HepG2 (cell line): Measurements from ENCODE around the gene ANKLE1. TPM values are rescaled to one million over a fixed set of nuclear protein-coding genes. Genes with fewer than 3 reads are reported as not detected.

Experiments used
- ARNT ChIP-seq: fragments of 450-650 bp; IDR thresholded peaks from 2 replicates; pipeline ENCODE4 v1.6.1; 2017
- BRF2 ChIP-seq: sonication (generic); formaldehyde crosslinking; IDR thresholded peaks from 2 replicates; pipeline ENCODE4 v1.8.1; 2022; ENCODE audit warnings: mild to moderate bottlenecking, missing genetic modification reagents
- EHMT2 ChIP-seq: fragments of 200-600 bp; sonication (generic); IDR thresholded peaks from 2 replicates; pipeline ENCODE4 v1.7.0; 2017; ENCODE audit warnings: antibody characterized with exemption, low read depth, low read length, borderline replicate concordance
- IKZF1 ChIP-seq: fragments of 450-650 bp; IDR thresholded peaks from 2 replicates; pipeline ENCODE4 v1.7.1; 2016
- KAT2B ChIP-seq: fragments of 150-350 bp; IDR thresholded peaks from 2 replicates; pipeline ENCODE4 v1.6.1; 2014; ENCODE audit warnings: low read depth, low read length, borderline replicate concordance
- KDM6A ChIP-seq: IDR thresholded peaks from 2 replicates; pipeline ENCODE4 v1.6.1; 2016; ENCODE audit warnings: low read depth
- MIER3 ChIP-seq: IDR thresholded peaks from 2 replicates; pipeline ENCODE4 v1.6.1; 2016; ENCODE audit warnings: missing compliant biosample characterization, borderline replicate concordance
- SNAPC5 ChIP-seq: sonication (generic); formaldehyde crosslinking; IDR thresholded peaks from 2 replicates; pipeline ENCODE4 v1.8.1; 2023; ENCODE audit warnings: mild to moderate bottlenecking, missing genetic modification reagents, borderline replicate concordance
- ZBTB34 ChIP-seq: sonication (generic); formaldehyde crosslinking; IDR thresholded peaks from 2 replicates; pipeline ENCODE4 v1.8.0; 2022; ENCODE audit warnings: mild to moderate bottlenecking, missing genetic modification reagents
- ZNF460 ChIP-seq: sonication (generic); formaldehyde crosslinking; IDR thresholded peaks from 2 replicates; pipeline ENCODE4 v1.5.1; 2020; ENCODE audit warnings: missing genetic modification reagents, mild to moderate bottlenecking, borderline replicate concordance
- ZNF468 ChIP-seq: sonication (generic); formaldehyde crosslinking; IDR thresholded peaks from 2 replicates; pipeline ENCODE4 v1.8.0; 2022; ENCODE audit warnings: mild to moderate bottlenecking, moderate library complexity, missing genetic modification reagents
- ZNF768 ChIP-seq: sonication (generic); formaldehyde crosslinking; IDR thresholded peaks from 2 replicates; pipeline ENCODE4 v1.4.0; 2020; ENCODE audit warnings: missing genetic modification reagents
- ZNF773 ChIP-seq: sonication (generic); formaldehyde crosslinking; IDR thresholded peaks from 2 replicates; pipeline ENCODE4 v1.4.0; 2020; ENCODE audit warnings: missing genetic modification reagents, borderline replicate concordance
- ZNF775 ChIP-seq: sonication (generic); formaldehyde crosslinking; IDR thresholded peaks from 2 replicates; pipeline ENCODE4 v1.4.0; 2020; ENCODE audit warnings: missing genetic modification reagents, mild to moderate bottlenecking, moderate library complexity, borderline replicate concordance
- ZSCAN9 ChIP-seq: IDR thresholded peaks from 2 replicates; pipeline ENCODE4 v1.6.1; 2016; ENCODE audit warnings: borderline replicate concordance
- polyA plus RNA-seq, 8 experiments: library from polyadenylated mRNA; depleted of rRNA in 3 of 8; stranded (reverse) in 7 of 8; unstranded in 1 of 8; fragments of >200 nt; fragmentation: Illumina TruSeq in 4 of 8; extraction: Trizol in 4 of 8; gene quantifications; 2 replicates each; pipeline versions ENCODE4 v1.2.1 to v1.2.3, GENCODE V29; 2011 to 2016; ENCODE audit warnings: low read depth in 4 of 8, missing spikeins in 1 of 8, mixed read lengths in 1 of 8; ENCODE audit not compliant: insufficient read depth in 1 of 8
- total RNA-seq, 5 experiments: library from RNA; depleted of rRNA; stranded (reverse); fragments of >200 nt; fragmentation: Illumina TruSeq; extraction: Trizol; gene quantifications; 2 replicates each; pipeline ENCODE4 v1.2.3, GENCODE V29; 2016; ENCODE audit warnings: low read depth in 1 of 5
- TF ChIP-seq, protein P1 (sequence below): fragments of 450-650 bp; IDR thresholded peaks from 2 replicates; pipeline ENCODE4 v1.6.1; 2017
- TF ChIP-seq, protein P2 (sequence below): sonication (generic); formaldehyde crosslinking; IDR thresholded peaks from 2 replicates; pipeline ENCODE4 v1.9.0; 2021; ENCODE audit warnings: mild to moderate bottlenecking, missing genetic modification reagents
- TF ChIP-seq, protein P3 (sequence below): sonication (generic); formaldehyde crosslinking; IDR thresholded peaks from 2 replicates; pipeline ENCODE4 v1.8.0; 2023; ENCODE audit warnings: mild to moderate bottlenecking, missing genetic modification reagents

Gene ANKLE1
- total and polyA plus RNA-seq, 2 of the 13 experiments (the other 11 are each of a cell fraction or from before 2014, with no cell fraction given), result 0.69 to 1.5 TPM

DNA sequence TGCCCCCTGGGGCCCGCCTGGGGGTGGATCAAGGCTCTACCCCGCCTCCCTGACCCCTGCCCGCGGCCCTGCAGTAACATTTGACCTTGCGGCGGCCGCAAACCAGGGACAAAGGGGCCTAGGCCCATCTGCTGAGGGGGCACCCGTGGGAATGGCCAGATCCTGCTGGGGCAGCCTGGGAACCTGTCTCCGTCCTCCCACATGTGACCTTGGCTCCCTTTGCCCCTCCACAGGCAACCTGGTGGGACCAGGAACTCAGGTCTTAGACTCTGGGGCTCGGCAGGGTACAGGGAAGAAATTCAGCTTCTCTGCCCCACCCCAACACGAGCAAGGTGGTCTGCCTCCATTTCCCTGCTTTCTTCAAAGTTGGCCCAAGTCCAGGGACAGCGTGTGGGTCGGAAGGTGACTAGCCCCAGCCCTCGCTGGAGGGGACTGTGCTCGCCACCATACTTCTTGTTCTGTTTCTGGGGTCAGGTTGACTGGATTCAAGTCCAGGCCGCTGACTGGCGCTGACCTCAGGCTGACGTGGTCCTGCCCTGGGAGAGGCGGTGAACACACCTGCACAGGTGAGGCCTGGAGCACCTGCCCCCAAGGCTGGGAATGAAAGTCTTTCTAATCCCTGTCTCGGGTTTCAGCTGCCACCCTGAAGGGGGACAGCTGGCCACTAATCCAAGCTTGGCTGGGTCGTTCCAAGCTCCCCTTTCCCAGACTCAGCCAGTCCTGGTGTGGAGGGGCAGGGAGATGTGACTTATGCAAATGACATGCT, 33.5 kb upstream of the ANKLE1 start (continued):
- TF ChIP-seq BRF2 (CRISPR knock-in tag) (0 out of 2 replicates have a peak, but pooled peaks have one; percentile 35), ZSCAN9 (CRISPR knock-in tag) (peak; percentile 59; the same call in 1 of the 2 replicates), ZNF768 (CRISPR knock-in tag) (peak; percentile 41; the same call in 1 of the 2 replicates), ZNF773 (no peak), KAT2B (no peak), KDM6A (peak; percentile 98), ZNF468 (no peak), ZBTB34 (0 out of 2 replicates have a peak, but pooled peaks have one; percentile 39), SNAPC5 (CRISPR knock-in tag) (no peak), EHMT2 (no peak), ARNT (no peak), ZNF775 (CRISPR knock-in tag) (no peak), IKZF1 (no peak), ZNF460 (no peak; the same call in 1 of the 2 replicates), MIER3 (CRISPR knock-in tag) (peak; percentile 90; the same call in 1 of the 2 replicates)
- TF ChIP-seq, protein P1, sequence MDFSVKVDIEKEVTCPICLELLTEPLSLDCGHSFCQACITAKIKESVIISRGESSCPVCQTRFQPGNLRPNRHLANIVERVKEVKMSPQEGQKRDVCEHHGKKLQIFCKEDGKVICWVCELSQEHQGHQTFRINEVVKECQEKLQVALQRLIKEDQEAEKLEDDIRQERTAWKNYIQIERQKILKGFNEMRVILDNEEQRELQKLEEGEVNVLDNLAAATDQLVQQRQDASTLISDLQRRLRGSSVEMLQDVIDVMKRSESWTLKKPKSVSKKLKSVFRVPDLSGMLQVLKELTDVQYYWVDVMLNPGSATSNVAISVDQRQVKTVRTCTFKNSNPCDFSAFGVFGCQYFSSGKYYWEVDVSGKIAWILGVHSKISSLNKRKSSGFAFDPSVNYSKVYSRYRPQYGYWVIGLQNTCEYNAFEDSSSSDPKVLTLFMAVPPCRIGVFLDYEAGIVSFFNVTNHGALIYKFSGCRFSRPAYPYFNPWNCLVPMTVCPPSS, result no peak
- TF ChIP-seq, protein P2, sequence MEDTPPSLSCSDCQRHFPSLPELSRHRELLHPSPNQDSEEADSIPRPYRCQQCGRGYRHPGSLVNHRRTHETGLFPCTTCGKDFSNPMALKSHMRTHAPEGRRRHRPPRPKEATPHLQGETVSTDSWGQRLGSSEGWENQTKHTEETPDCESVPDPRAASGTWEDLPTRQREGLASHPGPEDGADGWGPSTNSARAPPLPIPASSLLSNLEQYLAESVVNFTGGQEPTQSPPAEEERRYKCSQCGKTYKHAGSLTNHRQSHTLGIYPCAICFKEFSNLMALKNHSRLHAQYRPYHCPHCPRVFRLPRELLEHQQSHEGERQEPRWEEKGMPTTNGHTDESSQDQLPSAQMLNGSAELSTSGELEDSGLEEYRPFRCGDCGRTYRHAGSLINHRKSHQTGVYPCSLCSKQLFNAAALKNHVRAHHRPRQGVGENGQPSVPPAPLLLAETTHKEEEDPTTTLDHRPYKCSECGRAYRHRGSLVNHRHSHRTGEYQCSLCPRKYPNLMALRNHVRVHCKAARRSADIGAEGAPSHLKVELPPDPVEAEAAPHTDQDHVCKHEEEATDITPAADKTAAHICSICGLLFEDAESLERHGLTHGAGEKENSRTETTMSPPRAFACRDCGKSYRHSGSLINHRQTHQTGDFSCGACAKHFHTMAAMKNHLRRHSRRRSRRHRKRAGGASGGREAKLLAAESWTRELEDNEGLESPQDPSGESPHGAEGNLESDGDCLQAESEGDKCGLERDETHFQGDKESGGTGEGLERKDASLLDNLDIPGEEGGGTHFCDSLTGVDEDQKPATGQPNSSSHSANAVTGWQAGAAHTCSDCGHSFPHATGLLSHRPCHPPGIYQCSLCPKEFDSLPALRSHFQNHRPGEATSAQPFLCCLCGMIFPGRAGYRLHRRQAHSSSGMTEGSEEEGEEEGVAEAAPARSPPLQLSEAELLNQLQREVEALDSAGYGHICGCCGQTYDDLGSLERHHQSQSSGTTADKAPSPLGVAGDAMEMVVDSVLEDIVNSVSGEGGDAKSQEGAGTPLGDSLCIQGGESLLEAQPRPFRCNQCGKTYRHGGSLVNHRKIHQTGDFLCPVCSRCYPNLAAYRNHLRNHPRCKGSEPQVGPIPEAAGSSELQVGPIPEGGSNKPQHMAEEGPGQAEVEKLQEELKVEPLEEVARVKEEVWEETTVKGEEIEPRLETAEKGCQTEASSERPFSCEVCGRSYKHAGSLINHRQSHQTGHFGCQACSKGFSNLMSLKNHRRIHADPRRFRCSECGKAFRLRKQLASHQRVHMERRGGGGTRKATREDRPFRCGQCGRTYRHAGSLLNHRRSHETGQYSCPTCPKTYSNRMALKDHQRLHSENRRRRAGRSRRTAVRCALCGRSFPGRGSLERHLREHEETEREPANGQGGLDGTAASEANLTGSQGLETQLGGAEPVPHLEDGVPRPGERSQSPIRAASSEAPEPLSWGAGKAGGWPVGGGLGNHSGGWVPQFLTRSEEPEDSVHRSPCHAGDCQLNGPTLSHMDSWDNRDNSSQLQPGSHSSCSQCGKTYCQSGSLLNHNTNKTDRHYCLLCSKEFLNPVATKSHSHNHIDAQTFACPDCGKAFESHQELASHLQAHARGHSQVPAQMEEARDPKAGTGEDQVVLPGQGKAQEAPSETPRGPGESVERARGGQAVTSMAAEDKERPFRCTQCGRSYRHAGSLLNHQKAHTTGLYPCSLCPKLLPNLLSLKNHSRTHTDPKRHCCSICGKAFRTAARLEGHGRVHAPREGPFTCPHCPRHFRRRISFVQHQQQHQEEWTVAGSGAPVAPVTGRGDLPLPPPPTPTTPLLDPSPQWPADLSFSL (CRISPR knock-in tag), result 0 out of 2 replicates have a peak, but pooled peaks have one; percentile 54
- TF ChIP-seq, protein P3, sequence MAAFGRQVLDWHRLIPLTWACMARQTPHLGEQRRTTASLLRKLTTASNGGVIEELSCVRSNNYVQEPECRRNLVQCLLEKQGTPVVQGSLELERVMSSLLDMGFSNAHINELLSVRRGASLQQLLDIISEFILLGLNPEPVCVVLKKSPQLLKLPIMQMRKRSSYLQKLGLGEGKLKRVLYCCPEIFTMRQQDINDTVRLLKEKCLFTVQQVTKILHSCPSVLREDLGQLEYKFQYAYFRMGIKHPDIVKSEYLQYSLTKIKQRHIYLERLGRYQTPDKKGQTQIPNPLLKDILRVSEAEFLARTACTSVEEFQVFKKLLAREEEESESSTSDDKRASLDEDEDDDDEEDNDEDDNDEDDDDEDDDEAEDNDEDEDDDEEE (CRISPR knock-in tag), result no peak
